Smooth muscle cell (in vitro differentiated cells): ENCODE measurements around the gene MSX1. TPM values are rescaled to one million over a fixed set of nuclear protein-coding genes. Genes with fewer than 3 reads are reported as not detected.

Experiments used
- DNase-seq: peaks from one replicate; lab custom pipeline; 2025; ENCODE audit not compliant: unreplicated experiment; lab: John Stamatoyannopoulos, UW
- H2AFZ ChIP-seq: fragments of 200-600 bp; sonication (generic); 2 replicates; pipeline ENCODE4 v1.6.0; 2016; ENCODE audit warnings: antibody characterized with exemption, low read depth, mild to moderate bottlenecking
- H3F3A ChIP-seq: fragments of 200-600 bp; sonication (generic); 2 replicates; pipeline ENCODE4 v1.6.0; 2017; ENCODE audit warnings: antibody characterized with exemption, low read depth
- H3K27ac ChIP-seq: fragments of 200-600 bp; sonication (generic); 2 replicates; pipeline ENCODE4 v1.5.1; 2016; ENCODE audit warnings: low read depth, mild to moderate bottlenecking
- H3K27me3 ChIP-seq: fragments of 200-600 bp; sonication (generic); 2 replicates; pipeline ENCODE4 v1.6.1; 2016; ENCODE audit warnings: low read depth, mild to moderate bottlenecking
- H3K36me3 ChIP-seq: fragments of 200-600 bp; sonication (generic); 2 replicates; pipeline ENCODE4 v1.5.1; 2016; ENCODE audit warnings: low read depth
- H3K4me1 ChIP-seq: fragments of 200-600 bp; sonication (generic); 2 replicates; pipeline ENCODE4 v1.5.1; 2016; ENCODE audit warnings: low read depth
- H3K4me2 ChIP-seq: fragments of 200-600 bp; sonication (generic); 2 replicates; pipeline ENCODE4 v1.6.0; 2016; ENCODE audit warnings: mild to moderate bottlenecking
- H3K4me3 ChIP-seq: fragments of 200-600 bp; sonication (generic); 2 replicates; pipeline ENCODE4 v1.5.1; 2016; ENCODE audit warnings: mild to moderate bottlenecking
- H3K79me2 ChIP-seq: fragments of 200-600 bp; sonication (generic); 2 replicates; pipeline ENCODE4 v1.6.0; 2016; ENCODE audit warnings: low read depth, mild to moderate bottlenecking
- H3K9ac ChIP-seq: fragments of 200-600 bp; sonication (generic); 2 replicates; pipeline ENCODE4 v1.6.0; 2016; ENCODE audit warnings: low read depth
- H3K9me3 ChIP-seq: fragments of 200-600 bp; sonication (generic); replicated peaks from 2 replicates; pipeline ENCODE4 v1.5.1; 2016; ENCODE audit warnings: low read depth
- H4K20me1 ChIP-seq: fragments of 200-600 bp; sonication (generic); 2 replicates; pipeline ENCODE4 v1.6.0; 2016; ENCODE audit warnings: low read depth
- WGBS: methylation state at CpG from one replicate; pipeline ENCODE4 v1.1.7; 2016; ENCODE audit warnings: low lambda C conversion rate; 5-methylcytosine and 5-hydroxymethylcytosine counted together
- polyA plus RNA-seq: library from polyadenylated mRNA; unstranded; fragments of >200 nt; fragmentation: Nextera tagmentation; extraction: Ambion mirVana; gene quantifications from 2 replicates; pipeline ENCODE4 v1.2.1, GENCODE V29; 2016
- total RNA-seq: library from RNA; depleted of rRNA; stranded (reverse); fragments of >200 nt; gene quantifications from 2 replicates; pipeline ENCODE4 v1.2.3, GENCODE V29; 2014
- TF ChIP-seq, protein P1 (sequence below): fragments of 200-600 bp; sonication (generic); IDR thresholded peaks from 2 replicates; pipeline ENCODE4 v1.5.1; 2017; ENCODE audit warnings: borderline replicate concordance, mild to moderate bottlenecking, antibody characterized with exemption; ENCODE audit not compliant: insufficient read depth, poor library complexity, severe bottlenecking

MSX1 gene
- total and polyA plus RNA-seq, 2 experiments from 2014 or later, result 13.4 to 27.5 TPM

DNA sequence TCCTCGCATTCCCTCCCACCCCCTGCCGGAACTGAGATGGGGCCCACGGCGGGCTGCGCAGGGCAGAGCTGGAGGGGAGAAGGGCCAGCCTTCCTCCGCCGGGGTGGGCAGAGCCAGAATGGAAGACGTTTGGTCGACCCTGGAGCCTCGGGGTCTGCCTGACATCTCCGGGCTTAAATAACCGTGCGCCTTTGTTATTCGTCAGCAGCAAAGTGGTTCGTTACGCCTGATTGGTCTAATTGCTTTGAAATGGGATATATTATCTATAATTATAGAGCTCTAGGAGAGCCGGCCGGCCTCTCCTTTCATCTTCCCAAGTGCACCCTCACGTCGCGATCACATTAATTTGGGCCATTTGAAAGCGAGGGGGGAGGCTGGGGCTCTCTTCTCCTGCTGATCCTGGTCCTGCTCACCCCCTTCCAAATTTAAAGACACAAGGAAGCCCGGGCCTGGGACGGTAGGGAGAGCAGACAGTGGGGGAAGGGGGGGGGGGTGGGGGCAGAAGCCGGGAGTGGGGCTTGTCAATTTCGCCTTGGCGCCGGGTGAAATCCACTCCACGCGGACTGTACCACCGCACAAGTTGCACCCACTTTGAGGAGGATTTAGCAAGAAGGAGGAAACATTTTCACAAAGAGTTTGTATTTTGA is 4.7 kb upstream of the MSX1 start:
- peaks cover 27% of the 10 kb centered on the region for H3F3A ChIP-seq
- H3K27me3 ChIP-seq, result peaks cover 37% of the 10 kb centered on the region
- 4% methylated on average over 31 of the region's 31 CpGs for WGBS
- H3K9ac ChIP-seq, result no peak overlapping the region
- no peak for DNase-seq
- H3K4me3 ChIP-seq, result peak overlapping the region; percentile 54
- H3K9me3 ChIP-seq, result no peaks in the 10 kb centered on the region
- peaks cover under 1% of the 10 kb centered on the region for H3K79me2 ChIP-seq
- TF ChIP-seq, protein P1, sequence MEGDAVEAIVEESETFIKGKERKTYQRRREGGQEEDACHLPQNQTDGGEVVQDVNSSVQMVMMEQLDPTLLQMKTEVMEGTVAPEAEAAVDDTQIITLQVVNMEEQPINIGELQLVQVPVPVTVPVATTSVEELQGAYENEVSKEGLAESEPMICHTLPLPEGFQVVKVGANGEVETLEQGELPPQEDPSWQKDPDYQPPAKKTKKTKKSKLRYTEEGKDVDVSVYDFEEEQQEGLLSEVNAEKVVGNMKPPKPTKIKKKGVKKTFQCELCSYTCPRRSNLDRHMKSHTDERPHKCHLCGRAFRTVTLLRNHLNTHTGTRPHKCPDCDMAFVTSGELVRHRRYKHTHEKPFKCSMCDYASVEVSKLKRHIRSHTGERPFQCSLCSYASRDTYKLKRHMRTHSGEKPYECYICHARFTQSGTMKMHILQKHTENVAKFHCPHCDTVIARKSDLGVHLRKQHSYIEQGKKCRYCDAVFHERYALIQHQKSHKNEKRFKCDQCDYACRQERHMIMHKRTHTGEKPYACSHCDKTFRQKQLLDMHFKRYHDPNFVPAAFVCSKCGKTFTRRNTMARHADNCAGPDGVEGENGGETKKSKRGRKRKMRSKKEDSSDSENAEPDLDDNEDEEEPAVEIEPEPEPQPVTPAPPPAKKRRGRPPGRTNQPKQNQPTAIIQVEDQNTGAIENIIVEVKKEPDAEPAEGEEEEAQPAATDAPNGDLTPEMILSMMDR, result no peak
- peak overlapping the region; percentile 26 for H2AFZ ChIP-seq
- no peaks in the 10 kb centered on the region for H3K36me3 ChIP-seq
- H3K4me1 ChIP-seq, result peaks cover 43% of the 10 kb centered on the region
- no peaks in the 10 kb centered on the region for H4K20me1 ChIP-seq
- H3K4me2 ChIP-seq, result peak overlapping the region; percentile 99
- H3K27ac ChIP-seq, result no peak overlapping the region

DNA sequence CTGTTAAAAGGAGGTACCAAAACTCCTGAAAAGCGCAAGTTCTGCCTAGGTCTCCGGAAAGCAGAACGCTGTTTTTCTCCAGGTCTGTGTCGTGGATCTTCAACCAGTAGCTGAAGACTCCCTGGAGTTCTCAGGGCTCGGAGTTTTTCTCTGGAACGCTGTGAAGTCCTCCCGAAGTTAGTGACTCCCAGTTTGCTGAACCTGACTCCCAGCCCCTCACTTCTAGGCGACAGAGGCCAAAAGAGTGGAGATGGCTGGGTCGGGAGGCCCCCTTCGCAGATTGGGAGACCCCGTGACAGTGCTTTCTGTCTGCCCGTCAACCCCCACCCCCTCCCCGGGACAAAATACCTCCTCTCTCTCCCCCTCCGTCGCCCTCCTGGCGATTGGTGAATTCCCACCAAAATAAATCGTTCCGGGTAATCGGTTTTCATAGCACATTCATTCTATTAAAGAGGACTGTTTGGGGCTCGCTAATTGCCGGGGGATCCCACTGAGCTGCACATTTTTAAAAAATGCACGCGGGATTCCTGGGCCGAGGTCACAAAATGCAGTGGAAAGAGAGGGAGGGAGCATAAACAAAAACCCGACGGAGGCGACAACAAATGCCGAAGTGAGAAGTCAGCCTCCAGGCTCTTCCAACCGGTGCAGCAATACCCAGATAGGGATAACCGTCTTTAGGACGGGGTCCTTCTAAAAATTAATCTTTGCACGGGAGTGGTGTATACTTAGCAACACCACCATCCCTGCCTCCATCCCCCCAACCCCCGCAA is 4.0 kb upstream of the MSX1 start:
- no peaks in the 10 kb centered on the region for H3K36me3 ChIP-seq
- peaks cover 43% of the 10 kb centered on the region for H3K4me1 ChIP-seq
- peak overlapping the region; percentile 54 for H3K4me3 ChIP-seq
- H3K79me2 ChIP-seq, result peaks cover 8% of the 10 kb centered on the region
- no peak for DNase-seq
- no peaks in the 10 kb centered on the region for H3K9me3 ChIP-seq
- peaks cover under 1% of the 10 kb centered on the region for H4K20me1 ChIP-seq
- 4% methylated on average over 33 of the region's 33 CpGs for WGBS
- no peak overlapping the region for H3K27ac ChIP-seq
- no peak overlapping the region for H3K9ac ChIP-seq
- TF ChIP-seq, protein P1, result no peak
- peak overlapping the region; percentile 96 for H2AFZ ChIP-seq
- peaks cover 37% of the 10 kb centered on the region for H3K27me3 ChIP-seq
- H3F3A ChIP-seq, result peaks cover 27% of the 10 kb centered on the region
- peak overlapping the region; percentile 99 for H3K4me2 ChIP-seq

DNA sequence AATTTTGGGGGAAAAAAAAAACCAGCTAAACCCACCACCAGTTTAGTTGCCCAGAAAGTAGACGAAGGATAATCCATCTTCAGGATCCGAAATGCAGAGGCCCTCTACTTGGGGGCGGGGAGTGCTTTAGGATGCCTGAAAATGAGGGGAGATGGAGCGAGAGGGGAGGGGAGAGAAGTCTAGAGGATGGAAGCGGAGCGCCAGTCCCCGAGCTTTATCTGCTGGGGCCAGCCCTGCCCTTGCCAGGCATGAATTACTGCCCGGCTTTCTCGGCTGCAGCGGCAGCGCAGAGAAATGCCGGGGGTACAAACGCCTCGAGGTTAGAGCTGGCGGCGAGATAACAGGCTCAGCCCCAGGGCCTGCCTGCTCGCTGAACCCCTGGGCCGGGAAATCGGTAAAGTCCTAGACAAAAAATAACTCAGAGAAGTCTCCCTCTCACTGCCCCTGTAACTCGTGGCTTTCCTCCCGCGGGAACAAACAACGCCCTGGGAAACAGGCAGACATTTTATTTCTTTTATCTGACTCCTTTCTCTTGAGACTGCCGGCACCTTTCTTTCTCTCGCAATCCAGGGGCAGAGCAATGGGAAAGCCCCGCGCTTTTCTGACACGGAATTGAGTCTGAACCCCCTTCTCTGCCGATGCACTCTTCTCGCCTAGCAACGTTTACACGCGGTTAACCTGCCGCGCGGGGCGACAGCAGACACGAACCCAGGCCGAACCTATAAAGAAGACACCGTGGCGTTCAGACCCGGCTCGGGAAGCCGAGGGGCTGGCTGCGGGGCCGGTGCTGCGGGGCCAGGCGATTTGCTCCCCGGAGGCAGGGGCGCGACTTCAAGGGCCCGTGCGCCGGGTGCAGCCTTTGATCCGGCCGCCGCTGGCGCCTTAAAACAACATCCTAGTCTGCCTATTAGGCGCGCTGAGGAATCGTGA is 3.1 kb upstream of the MSX1 start:
- Histone ChIP-seq H3K36me3 (no peaks in the 10 kb centered on the region), H2AFZ (peak overlapping the region; percentile 96), H3K4me1 (peaks cover 51% of the 10 kb centered on the region), H3K9me3 (no peaks in the 10 kb centered on the region), H3K27ac (peak overlapping the region; percentile 26), H3F3A (peaks cover 27% of the 10 kb centered on the region), H3K9ac (peak overlapping the region; percentile 60), H3K79me2 (peaks cover 16% of the 10 kb centered on the region), H3K4me2 (peak overlapping the region; percentile 99), H4K20me1 (peaks cover 9% of the 10 kb centered on the region), H3K4me3 (peak overlapping the region; percentile 54), H3K27me3 (peaks cover 37% of the 10 kb centered on the region)
- no peak for DNase-seq
- 2% methylated on average over 61 of the region's 61 CpGs for WGBS
- TF ChIP-seq, protein P1, result no peak
